Stimulated activated CD8-positive, alpha-beta memory T cell treated with anti-CD3 and anti-CD28 coated beads, Interleukin-15, amount 100 ng/mL, for 1 hour (primary cell): ENCODE results near the gene HS6ST3.

Experiments
- DNase-seq: peaks from one replicate; pipeline ENCODE4 v3.0.0-alpha.2; 2020; ENCODE audit warnings: low read depth

HS6ST3 gene

DNA sequence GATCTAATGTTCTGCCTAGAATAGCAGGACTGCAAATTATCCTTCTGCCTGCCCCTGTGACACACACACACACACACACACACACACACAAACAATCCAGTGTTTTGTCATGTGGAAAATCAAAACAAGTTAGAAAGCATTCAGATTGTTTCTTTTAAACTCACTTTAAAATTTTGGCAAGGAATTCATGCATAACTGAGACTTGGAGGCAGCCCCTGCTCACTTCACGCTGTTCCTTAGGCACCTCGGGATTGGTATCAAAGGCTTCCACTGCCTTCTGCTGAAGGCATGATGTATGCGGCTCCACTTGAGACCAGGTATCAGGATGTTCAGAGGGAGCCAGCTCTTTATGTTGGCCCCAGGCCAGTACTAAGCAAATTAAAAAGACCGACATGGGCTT is 745.6 kb downstream of the HS6ST3 start:
- no peak for DNase-seq

DNA sequence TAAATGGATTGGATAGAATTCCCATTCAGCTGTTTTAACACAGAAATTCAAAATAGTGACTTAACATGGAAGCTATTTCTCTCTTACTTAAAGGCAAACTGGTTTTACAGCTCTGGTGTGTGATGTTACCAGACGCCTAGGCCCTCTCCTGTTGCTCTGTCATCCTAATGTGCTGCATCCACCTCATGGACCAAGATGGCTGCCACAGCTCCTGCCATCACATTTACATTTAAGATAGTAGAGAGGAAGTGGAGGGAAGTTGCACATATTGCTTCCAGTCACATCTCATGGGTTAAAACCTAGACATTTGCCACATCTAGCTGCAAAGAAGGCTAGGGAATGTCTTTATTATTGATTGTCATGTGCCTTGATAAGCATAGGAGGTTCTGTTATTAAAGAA is 746.8 kb downstream of the HS6ST3 start:
- DNase-seq: no peak

DNA sequence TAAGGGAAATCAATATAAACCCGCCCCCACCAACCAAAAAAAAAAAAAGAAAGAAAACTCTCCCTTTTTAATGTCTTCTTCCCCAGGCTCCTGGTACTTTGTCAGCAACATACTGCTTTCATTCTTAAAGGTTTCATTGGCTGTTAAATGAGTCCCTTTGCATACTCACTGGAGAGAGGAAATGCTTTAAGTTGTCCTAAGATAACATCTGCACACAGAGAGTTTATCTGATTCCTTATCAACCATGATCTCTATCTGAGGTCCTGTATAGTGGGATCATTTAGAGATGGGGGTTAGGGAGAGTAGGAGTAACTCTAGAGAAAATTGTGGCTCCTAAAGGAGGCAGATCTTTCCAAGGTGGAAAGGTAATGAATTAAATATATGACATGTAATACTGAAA is 747.9 kb downstream of the HS6ST3 start:
- DNase-seq: no peak

DNA sequence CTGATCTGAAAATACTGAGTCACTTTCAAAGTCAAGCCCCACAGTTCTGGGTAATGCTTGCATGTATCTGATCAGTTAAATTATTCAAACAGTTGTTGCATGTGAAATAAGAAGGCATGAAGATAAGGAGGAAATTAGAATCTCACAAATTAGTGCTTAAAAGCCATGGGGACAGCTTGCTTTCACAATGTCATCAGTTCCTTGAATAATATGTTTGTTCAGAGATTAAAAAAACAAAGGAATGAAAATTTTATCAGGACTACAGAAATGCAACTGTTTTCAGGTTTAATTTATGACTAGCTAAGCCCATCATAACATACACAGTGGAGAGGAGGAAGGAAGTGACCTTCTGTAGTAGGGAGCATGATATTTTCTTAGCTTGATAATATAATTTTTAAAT is 754.3 kb downstream of the HS6ST3 start:
- DNase-seq: no peak

DNA sequence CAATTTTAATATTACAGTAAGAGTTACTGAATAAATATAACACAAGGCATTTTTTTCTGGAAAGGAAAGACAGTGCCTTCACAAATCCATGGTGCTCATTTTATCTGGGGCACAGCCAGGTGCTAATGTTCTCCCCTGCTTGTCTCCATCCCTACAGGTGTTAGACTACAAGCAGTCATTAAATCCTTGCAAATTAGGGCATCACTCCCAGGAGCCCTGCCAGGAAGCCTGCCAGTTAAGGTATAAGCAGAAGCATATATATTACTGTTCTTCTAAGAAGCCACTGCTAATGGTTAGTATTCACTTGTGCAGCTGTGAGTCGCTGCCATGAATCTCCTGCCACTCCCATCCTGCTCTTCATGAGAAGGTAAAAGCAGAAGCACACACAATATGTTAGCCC is 754.7 kb downstream of the HS6ST3 start:
- no peak for DNase-seq

DNA sequence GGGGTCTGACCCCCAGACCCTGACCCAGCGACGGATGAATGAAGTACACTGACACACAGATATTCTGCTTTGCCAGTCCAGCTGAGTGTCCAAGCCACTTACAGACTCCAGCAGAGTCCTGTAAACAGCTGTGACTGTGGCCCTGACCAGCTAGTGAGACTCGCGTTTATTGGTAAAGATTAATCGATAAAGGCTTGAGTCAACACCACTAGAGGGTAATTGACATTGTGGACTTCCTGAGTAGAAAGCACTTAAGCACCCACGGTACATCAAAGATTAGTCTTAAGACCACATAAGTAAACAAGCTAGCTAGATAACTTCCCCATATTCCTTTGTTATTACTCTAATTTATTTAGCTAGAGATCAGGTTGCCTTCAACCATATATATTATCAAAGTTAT is 758.4 kb downstream of the HS6ST3 start:
- no peak for DNase-seq

DNA sequence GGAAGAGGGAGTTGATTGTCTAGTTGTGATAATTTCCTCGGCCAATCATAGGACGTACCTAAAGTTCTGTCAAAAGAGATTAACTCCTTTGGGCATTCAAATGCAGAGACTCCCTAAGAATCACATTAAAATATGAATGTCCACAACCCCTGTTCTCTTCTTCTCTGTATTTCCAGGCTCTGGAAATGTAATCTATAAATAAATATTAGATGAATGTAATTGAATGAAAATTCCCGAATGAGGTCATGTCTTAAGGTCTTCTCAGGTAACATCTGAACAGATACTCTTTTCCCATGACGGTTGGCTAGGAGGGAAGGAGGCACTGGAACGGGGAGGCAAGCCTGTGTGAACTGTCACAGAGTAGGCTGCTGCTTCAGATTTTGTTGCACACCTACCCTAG is 759.2 kb downstream of the HS6ST3 start:
- no peak for DNase-seq

DNA sequence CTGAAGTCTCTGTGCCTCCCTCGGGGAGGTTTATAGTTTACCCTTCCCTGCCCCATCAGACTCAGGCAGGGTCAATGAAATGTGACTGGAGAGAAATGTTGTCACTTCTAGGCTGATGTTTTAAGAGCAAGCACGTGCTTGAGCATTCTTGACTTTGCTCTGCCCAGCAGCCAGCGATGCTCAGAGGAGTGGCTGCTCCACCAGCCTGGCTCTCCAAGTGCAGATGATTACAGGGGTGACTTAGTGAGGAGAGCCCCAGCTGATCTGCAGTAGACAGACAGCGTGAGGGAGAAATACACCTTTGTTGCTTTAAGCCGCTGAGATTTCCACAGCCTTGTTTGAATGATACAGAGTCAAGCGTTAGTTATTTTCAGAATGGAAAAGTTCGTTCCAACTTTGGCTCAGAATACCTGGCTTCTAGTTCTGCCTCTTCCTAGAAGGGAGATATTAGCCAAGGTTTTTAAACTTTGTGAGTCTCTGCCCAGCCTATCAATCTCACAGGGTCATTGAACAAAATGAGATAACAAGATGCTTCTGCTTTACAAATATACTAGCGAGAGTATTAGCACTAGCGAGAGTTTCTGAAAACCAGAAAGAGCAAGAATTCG is 760.7 kb downstream of the HS6ST3 start:
- no peak for DNase-seq

DNA sequence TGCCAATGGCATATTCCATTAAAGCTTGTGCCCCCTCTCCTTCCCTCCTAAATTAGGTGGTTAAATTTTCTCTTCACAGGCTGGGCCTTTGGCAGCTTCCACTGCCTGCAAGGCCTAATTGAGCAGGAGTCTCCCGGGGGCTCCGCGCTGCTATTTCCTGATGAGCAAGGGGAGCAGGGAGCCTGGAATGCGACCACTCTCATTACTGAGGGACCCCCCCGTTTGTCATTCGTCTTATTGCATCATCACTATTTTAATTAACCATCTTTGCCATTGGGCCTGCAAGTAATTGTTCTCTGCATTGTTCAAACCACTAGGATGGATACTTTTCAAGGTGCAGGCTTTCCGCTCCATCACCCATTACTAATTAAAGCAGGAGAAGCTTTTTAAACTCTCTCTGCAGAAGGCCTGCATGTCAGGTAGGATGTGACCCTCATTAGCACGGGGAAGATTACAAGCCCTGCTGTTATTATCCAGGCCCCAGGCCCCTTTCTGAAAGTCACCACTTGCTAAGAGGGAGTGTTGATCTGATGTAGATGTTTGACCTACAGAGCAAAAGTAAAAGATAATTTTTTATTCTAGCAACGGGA is 762.0 kb downstream of the HS6ST3 start:
- no peak for DNase-seq

DNA sequence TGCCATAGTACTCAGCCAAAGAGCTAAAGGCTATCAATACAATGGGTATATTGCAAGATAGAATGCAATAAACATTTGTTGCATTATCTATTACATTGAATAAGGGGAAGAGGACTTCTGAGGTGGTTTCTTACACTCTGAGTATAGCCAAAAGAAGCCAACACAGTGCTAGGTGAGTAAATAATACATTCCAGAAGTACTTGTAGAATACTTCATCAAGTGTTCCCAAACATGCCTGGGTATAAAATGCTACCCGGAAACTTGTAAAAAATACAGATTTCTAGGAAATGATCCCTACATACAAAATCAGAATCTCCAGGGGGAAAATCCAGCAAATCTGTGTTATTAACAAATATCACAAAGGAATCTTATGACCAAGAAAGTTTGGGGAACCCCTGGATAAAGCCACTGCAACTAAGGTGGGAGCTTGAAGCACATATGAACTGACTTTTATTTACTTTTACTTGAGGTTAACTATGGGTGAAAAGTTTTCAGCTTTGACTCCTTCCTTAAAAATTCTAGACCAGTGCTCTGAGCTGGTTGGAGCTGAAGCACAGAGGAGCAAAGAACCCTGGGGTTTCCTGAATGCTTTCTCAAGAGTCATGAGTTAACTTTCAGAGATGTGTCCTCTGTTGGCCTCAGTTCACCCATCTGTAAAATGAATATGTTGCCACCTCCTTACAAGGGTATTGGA is 768.4 kb downstream of the HS6ST3 start:
- no peak for DNase-seq

DNA sequence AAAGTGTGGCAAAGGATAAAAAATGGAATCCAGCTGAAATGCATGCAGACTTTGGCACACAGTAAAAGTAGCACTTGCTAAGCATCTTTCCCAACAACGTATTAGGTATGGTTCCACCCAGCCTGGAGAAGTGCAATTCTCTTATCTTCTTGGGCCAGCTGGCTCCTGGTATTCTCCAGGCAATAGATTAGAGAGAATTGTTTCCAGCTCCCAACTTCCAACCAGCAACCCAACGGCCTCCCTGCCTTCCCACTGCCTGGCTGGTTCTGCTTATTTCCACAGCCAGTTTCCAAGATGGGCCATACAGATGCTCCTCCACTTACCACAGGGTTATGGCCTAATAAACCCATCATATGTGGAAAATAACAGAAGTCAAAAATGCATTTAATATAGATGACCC is 771.0 kb downstream of the HS6ST3 start:
- DNase-seq: no peak

DNA sequence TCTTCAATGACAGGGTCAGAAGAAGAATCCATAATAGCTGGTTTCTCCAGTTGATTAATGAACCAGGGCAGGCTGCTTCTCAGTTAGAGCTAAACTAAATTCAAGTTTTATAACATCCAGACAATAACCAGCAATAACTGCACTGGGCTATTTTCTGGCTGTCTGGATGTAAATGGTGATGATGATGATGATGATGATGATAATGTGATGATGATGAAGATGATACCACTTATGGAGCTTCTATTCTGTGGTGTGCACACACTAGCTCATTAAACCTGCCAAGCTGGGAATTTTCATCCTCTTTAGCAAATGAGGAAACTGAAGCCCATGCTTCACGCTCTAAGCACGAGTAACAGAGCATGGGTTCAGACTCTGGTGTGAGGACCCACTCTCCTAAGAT is 772.2 kb downstream of the HS6ST3 start:
- no peak for DNase-seq

DNA sequence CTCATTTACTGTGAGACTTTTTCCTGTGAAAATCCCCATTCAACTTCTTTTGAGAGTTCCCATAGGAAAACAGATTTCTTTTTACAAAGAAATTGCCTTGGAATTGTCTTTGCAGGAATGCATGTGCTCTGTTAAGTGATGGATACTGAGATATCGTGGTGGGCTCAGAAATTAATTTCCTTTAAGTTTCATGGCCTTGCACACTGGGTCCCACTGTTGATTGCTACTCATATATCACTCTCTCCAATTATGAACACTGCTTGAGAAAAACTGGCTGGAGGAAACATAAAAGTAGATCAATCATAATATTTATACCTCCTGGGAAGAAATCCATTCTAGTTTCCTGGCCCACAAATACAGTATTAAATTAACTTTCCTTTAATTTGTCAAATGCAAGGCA is 773.1 kb downstream of the HS6ST3 start:
- no peak for DNase-seq

DNA sequence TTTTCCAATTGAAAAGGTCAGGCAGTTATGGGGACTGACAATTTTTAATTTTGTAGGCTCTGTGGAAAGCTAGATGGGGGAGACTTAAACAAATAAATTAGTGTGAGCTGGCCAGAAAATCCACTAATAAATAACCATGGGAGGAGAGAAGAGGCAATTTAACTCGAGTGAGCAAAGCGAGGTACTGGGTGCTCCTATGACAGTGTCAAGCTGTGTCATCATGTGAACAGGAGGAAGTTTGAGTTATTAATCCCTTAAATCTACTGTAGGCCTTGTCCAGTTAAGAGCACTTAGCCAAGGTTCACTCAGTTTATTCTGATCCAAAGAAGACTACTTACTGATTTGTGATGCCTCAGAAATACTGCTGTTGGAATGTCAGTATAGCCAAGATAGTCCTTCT is 781.6 kb downstream of the HS6ST3 start:
- DNase-seq: no peak

DNA sequence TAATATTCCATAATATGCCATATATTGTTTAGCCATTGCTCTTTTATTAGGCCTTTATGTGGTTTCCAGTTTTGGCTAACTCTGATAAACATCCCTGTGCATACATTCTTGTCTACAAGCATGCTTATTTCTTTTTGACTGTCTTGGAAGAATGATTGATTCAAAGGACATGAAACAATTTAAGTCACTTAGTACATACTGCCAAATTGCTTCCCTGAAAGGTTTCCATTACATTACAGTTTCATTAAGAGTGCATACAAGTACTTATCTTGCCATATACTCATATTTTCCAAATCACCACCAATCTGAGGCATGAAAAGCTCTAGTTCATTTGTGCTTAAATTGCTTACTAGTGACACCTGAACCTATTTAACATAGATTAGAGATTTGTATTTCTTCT is 790.5 kb downstream of the HS6ST3 start:
- no peak for DNase-seq
